OCI-LY3 (cell line): ENCODE measurements around the gene GOLGA8K.
"Not testable (repeated sequence)": the region's sequence is repeated elsewhere in the genome, so short reads cannot be mapped to it uniquely, and the experiment has no call there.

Experiments
- CTCF ChIP-seq: fragments of 200-600, 300-600 bp; sonication (generic); IDR thresholded peaks from 2 replicates; pipeline ENCODE4 v1.5.1; 2014; ENCODE audit warnings: antibody characterized with exemption, low read length, low read depth
- EZH2phosphoT487 ChIP-seq: fragments of 200-600 bp; shearing (Covaris generic); IDR thresholded peaks from 2 replicates; pipeline ENCODE4 v1.6.1; 2018; ENCODE audit warnings: antibody characterized with exemption, mixed run types, low read depth

DNA sequence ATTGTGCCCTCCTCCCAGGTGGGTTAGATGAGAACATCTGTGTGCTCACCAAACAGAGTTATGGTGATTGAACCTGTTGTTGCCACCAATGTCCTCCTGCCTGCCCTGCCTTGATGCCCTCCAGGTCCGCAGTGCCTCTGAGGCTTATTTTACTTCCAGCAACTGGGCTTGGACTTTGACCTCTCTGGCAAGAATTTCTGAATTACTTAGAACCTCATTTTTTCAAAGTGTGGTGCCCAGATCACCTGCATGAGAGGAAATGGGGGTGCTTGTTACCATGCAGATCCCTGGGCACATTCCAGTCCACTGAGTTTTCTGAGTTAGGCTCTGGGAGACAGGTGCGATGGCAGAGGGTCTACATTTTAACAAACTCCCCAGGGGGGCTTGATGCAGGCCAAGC lies 33.0 kb downstream of the GOLGA8K start:
- TF ChIP-seq CTCF, EZH2phosphoT487: not testable (repeated sequence)
